ENCODE measurements around the gene MAST2. TPM values are rescaled to one million over a fixed set of nuclear protein-coding genes. Genes with fewer than 3 reads are reported as not detected.
A peak's percentile ranks its signal among the peaks of the same experiment; 100 is the strongest.

MAST2 gene
- total and polyA plus RNA-seq, 2 of the 4 experiments (the other 2 are of a cell fraction): 14.2 to 41.0 TPM

DNA sequence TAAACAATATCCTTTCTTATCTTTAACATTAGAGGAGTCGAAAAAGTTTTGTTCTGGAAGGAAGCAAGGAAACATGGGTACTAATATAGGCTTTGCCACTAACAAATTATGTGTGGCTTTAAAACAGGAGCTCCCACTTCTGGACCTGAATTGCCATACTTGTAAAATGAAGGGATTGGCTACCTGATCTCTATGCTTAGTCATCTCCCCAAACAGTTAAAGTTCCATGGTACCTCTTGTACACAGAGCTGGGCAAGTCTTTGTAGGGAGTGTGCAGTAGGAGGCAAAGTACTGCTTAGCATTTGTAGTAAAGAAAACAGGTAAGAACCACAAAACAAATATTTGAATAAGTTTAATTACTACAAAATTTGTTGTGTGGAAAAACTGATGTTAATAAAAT is 81.3 kb downstream of the MAST2 start:
- Histone ChIP-seq H3K23ac (ENCODE audit: low read depth, low read length) (0 out of 2 replicates have a peak overlapping the region, but pooled peaks have one; percentile 45), H4K20me1 (ENCODE audit: insufficient read depth, low read length) (no peaks in the 10 kb centered on the region), H3K4ac (ENCODE audit: low read depth, low read length) (no peak overlapping the region), H2BK5ac (ENCODE audit: low read depth, low read length, poor library complexity, severe bottlenecking) (no peak overlapping the region), H3K9me1 (ENCODE audit: insufficient read depth, low read length) (peaks cover 3% of the 10 kb centered on the region; the same call in 1 of the 2 replicates), H3K9ac (ENCODE audit: low read depth, low read length) (no peak overlapping the region), H3K18ac (ENCODE audit: low read depth, low read length) (no peak overlapping the region), H2BK120ac (ENCODE audit: low read depth, low read length) (no peak overlapping the region), H4K91ac (ENCODE audit: insufficient read depth, low read depth, low read length) (no peak overlapping the region), H2AFZ (replicated peaks; ENCODE audit: low read length, poor library complexity) (no peak overlapping the region), H3K4me2 (ENCODE audit: low read depth, low read length) (no peak overlapping the region), H2BK20ac (ENCODE audit: low read depth, low read length) (peak overlapping the region; percentile 61), H3K4me3 (ENCODE audit: insufficient read depth, low read depth, low read length) (no peak overlapping the region), H3K79me1 (ENCODE audit: low read depth in 1 of 2, low read length in 2 of 2) (peaks cover 25 to 49% of the 10 kb centered on the region in 2 experiments), H2AK9ac (replicated peaks; ENCODE audit: low read depth, low read length, poor library complexity) (no peak overlapping the region), H3K4me1 (ENCODE audit: control insufficient read depth, insufficient read depth, low read length) (peaks cover 16% of the 10 kb centered on the region), H3K56ac (ENCODE audit: extremely low read depth, insufficient read depth, low read length) (no peak overlapping the region), H4K5ac (ENCODE audit: low read depth, low read length) (peak overlapping the region; percentile 25; the same call in 1 of the 2 replicates), H2BK15ac (ENCODE audit: low read depth, low read length) (no peak overlapping the region), H2AK5ac (ENCODE audit: low read depth, low read length) (no peak overlapping the region), H3K14ac (replicated peaks; ENCODE audit: low read depth, low read length) (peak overlapping the region; percentile 70; the same call in 1 of the 2 replicates), H3K27ac (ENCODE audit: insufficient read depth, low read length) (no peak overlapping the region), H4K8ac (ENCODE audit: low read depth in 2 of 2, low read length in 2 of 2) (no peak overlapping the region), H3K36me3 (ENCODE audit: control insufficient read depth, insufficient read depth, low read length) (no peaks in the 10 kb centered on the region), H3K27me3 (ENCODE audit: control insufficient read depth, insufficient read depth, low read length) (no peaks in the 10 kb centered on the region), H3K9me3 (ENCODE audit: control insufficient read depth, insufficient read depth, low read length) (no peaks in the 10 kb centered on the region)
- ChIA-PET CTCF (interaction anchor here (1.0 kb wide), 1 partner anchor 183 kb away, joined by 3 read pairs; no protein-coding TSS in a partner anchor), POLR2A (ENCODE audit: unreplicated experiment) (no interaction called here)
- WGBS, 2 experiments (ENCODE audit: extremely low coverage in 2 of 2, insufficient read length in 1 of 2): no CpG with 5 or more reads among the region's 1 CpG
- DNase-seq (peak; percentile 37), ATAC-seq (ENCODE audit: low read depth) (no peak)
- dilution Hi-C loops (cut with HindIII; ENCODE audit: low sequenced_read_pairs, unreplicated experiment) (no loop called here), in situ Hi-C loops (cut with MboI; ENCODE audit: low sequenced_read_pairs) (no loop called here), intact Hi-C loops (cut with micrococcal nuclease) (loop anchor here (5.0 kb wide), 4 partner anchors 242 to 362 kb away; partner anchors contain the start of genes NASP, P3R3URF, PRDX1 and TSPAN1)
- no TSS peak for BruUV-seq (replicated peaks)
- TF ChIP-seq MAFK (IDR thresholded peaks at IDR 0.05; ENCODE audit: low read depth, low read length): no peak
- TF ChIP-seq CHD1 (IDR thresholded peaks at IDR 0.05; ENCODE audit: low read depth, low read length): no peak
- TF ChIP-seq RCOR1 (IDR thresholded peaks at IDR 0.05; ENCODE audit: insufficient replicate concordance, low read length): no peak
- TF ChIP-seq, protein P1, sequence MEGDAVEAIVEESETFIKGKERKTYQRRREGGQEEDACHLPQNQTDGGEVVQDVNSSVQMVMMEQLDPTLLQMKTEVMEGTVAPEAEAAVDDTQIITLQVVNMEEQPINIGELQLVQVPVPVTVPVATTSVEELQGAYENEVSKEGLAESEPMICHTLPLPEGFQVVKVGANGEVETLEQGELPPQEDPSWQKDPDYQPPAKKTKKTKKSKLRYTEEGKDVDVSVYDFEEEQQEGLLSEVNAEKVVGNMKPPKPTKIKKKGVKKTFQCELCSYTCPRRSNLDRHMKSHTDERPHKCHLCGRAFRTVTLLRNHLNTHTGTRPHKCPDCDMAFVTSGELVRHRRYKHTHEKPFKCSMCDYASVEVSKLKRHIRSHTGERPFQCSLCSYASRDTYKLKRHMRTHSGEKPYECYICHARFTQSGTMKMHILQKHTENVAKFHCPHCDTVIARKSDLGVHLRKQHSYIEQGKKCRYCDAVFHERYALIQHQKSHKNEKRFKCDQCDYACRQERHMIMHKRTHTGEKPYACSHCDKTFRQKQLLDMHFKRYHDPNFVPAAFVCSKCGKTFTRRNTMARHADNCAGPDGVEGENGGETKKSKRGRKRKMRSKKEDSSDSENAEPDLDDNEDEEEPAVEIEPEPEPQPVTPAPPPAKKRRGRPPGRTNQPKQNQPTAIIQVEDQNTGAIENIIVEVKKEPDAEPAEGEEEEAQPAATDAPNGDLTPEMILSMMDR (conservative IDR thresholded peaks at IDR 0.05; ENCODE audit: low read depth, low read length): no peak
- no peak for TF ChIP-seq MAZ (IDR thresholded peaks at IDR 0.05; ENCODE audit: borderline replicate concordance, low read depth, low read length)
- TF ChIP-seq MXI1 (IDR thresholded peaks at IDR 0.05; ENCODE audit: borderline replicate concordance, low read depth, low read length): no peak
- TF ChIP-seq, protein P2, sequence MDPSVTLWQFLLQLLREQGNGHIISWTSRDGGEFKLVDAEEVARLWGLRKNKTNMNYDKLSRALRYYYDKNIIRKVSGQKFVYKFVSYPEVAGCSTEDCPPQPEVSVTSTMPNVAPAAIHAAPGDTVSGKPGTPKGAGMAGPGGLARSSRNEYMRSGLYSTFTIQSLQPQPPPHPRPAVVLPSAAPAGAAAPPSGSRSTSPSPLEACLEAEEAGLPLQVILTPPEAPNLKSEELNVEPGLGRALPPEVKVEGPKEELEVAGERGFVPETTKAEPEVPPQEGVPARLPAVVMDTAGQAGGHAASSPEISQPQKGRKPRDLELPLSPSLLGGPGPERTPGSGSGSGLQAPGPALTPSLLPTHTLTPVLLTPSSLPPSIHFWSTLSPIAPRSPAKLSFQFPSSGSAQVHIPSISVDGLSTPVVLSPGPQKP (IDR thresholded peaks at IDR 0.05; ENCODE audit: borderline replicate concordance, low read depth, low read length): no peak
- TF ChIP-seq, protein P3, sequence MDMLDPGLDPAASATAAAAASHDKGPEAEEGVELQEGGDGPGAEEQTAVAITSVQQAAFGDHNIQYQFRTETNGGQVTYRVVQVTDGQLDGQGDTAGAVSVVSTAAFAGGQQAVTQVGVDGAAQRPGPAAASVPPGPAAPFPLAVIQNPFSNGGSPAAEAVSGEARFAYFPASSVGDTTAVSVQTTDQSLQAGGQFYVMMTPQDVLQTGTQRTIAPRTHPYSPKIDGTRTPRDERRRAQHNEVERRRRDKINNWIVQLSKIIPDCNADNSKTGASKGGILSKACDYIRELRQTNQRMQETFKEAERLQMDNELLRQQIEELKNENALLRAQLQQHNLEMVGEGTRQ (IDR thresholded peaks at IDR 0.05; ENCODE audit: low read depth, low read length): no peak
- no peak for TF ChIP-seq BHLHE40 (IDR thresholded peaks at IDR 0.05; ENCODE audit: low read depth, low read length)
- no peak for TF ChIP-seq CEBPB (IDR thresholded peaks at IDR 0.05; ENCODE audit: low read depth, low read length)
- no peak for TF ChIP-seq RAD21 (IDR thresholded peaks at IDR 0.05; ENCODE audit: low read length)
- no peak for TF ChIP-seq NFE2L2 (IDR thresholded peaks at IDR 0.05; ENCODE audit: low read depth, low read length)
- TF ChIP-seq FOS (IDR thresholded peaks at IDR 0.05; ENCODE audit: low read depth, low read length): no peak
- no peak for TF ChIP-seq SMC3 (IDR thresholded peaks at IDR 0.05; ENCODE audit: low read depth, low read length)
- no peak for TF ChIP-seq POLR2A (IDR thresholded peaks at IDR 0.05; ENCODE audit: low read depth, low read length)
- TF ChIP-seq RFX5 (IDR thresholded peaks at IDR 0.05; ENCODE audit: low read depth, low read length): no peak

All from IMR-90 (cell line).